Uterus (tissue), 4 donors: ENCODE data around the gene PRR27. TPM values are rescaled to one million over a fixed set of nuclear protein-coding genes. Genes with fewer than 3 reads are reported as not detected.

Experiments
- DNase-seq, 2 donors: peaks; one replicate each; pipeline ENCODE4 v3.0.0-alpha.2; 2019 to 2020
- H3K27ac ChIP-seq, 2 donors: fragments of 200-600 bp; sonication (generic); 1 replicate in 1 of 2; 2 replicates in 1 of 2; pipeline ENCODE4 v1.5.1; 2016 to 2018
- H3K27me3 ChIP-seq, 2 donors: fragments of 200-600 bp; sonication (generic); one replicate each; pipeline ENCODE4 v1.5.1; 2018 to 2019; ENCODE audit warnings: control low read depth in 1 of 2
- H3K36me3 ChIP-seq, 2 donors: fragments of 200-600 bp; sonication (generic); one replicate each; pipeline ENCODE4 v1.5.1; 2019; ENCODE audit warnings: control low read depth in 1 of 2
- H3K4me1 ChIP-seq, 2 donors: fragments of 200-600 bp; sonication (generic); one replicate each; pipeline ENCODE4 v1.5.1; 2018 to 2019; ENCODE audit warnings: control low read depth in 1 of 2
- H3K4me3 ChIP-seq, 2 donors: fragments of 200-600 bp; sonication (generic); 1 replicate in 1 of 2; 2 replicates in 1 of 2; pipeline ENCODE4 v1.5.1; 2018 to 2019; ENCODE audit warnings: mild to moderate bottlenecking in 1 of 2
- H3K9me3 ChIP-seq, 2 donors: fragments of 200-600 bp; sonication (generic); one replicate each; pipeline ENCODE4 v1.5.1; 2019; ENCODE audit warnings: control low read depth in 1 of 2
- CTCF ChIP-seq, 4 experiments: fragments of 200-600 bp in 2 of 4; fragments of 450-650 bp in 2 of 4; sonication (generic) in 2 of 4; IDR thresholded peaks; one replicate each; pipeline ENCODE4 v1.5.1; 2016 to 2019; ENCODE audit warnings: antibody characterized with exemption in 4 of 4, mild to moderate bottlenecking in 2 of 4, moderate library complexity in 1 of 4
- POLR2A ChIP-seq, 2 donors: fragments of 450-650 bp; IDR thresholded peaks; one replicate each; pipeline ENCODE4 v1.6.1; 2016; ENCODE audit warnings: antibody characterized with exemption in 2 of 2, mild to moderate bottlenecking in 1 of 2, moderate library complexity in 1 of 2
- intact Hi-C: fragments of 100-400 bp; cut with DNase I; formaldehyde crosslinking; loops from one replicate; pipeline ENCODE4 v1.15.1; 2023; ENCODE audit warnings: low total_unique reads
- total RNA-seq, 4 donors: library from RNA; depleted of rRNA in 3 of 4; stranded (reverse); fragments of >200 nt in 3 of 4; gene quantifications; one replicate each; pipeline versions ENCODE4 v1.1.0 to v1.2.4, GENCODE V29; 2014 to 2023
- donor health status: DM: yes; HTN: yes; CAD: no.

PRR27 gene
- not detected for total RNA-seq

DNA sequence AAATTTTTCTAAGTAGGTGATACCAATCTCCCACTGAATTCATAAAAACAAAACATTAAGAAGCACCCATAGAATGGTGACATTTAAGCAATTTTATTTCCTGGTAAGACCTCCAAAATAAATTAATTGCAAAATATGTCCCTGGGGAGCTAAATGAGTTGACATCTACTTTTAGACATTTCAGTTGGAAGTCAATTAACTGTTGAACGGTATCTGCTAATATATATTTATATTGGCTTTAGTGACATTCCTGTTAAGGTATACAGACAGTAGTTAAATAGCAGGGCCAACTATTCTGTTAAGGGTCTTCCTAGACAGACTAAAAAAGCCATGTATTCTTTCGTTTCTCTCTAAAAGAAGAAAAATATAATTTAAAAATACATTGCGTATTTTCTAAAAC is at the start of gene PRR27:
Gene PRR27 (plus strand): TSS at position 301 of the 400 bp plus-strand sequence. CDS start 139 bp downstream, outside the sequence.
- no peak for TF ChIP-seq POLR2A (IDR thresholded peaks at IDR 0.05)
- TF ChIP-seq CTCF (IDR thresholded peaks at IDR 0.05) = no peak
- no peak within 1 kb of the TSS for H3K4me3 ChIP-seq
- H3K36me3 ChIP-seq = no peaks in the 10 kb centered on the region
- intact Hi-C loops = no loop called here
- no peaks in the 10 kb centered on the region for H3K27me3 ChIP-seq
- no peaks in the 10 kb centered on the region for H3K4me1 ChIP-seq
- H3K27ac ChIP-seq = no peak within 1 kb of the TSS
- DNase-seq = no peak
- H3K9me3 ChIP-seq = no peaks in the 10 kb centered on the region

- no peaks in the 10 kb centered on the region for H3K4me1 ChIP-seq
- H3K9me3 ChIP-seq = no peaks in the 10 kb centered on the region
- intact Hi-C loops = no loop called here
- no peak for DNase-seq
- TF ChIP-seq POLR2A (IDR thresholded peaks at IDR 0.05) (no peak), CTCF (IDR thresholded peaks at IDR 0.05) (no peak)
- H3K4me3 ChIP-seq = no peak overlapping the region
- H3K36me3 ChIP-seq = no peaks in the 10 kb centered on the region
- H3K27ac ChIP-seq = no peak overlapping the region
- H3K27me3 ChIP-seq = no peaks in the 10 kb centered on the region
These were observed 43.1 kb upstream of the PRR27 start for GRCh38 chr4:70110917-70111316.

- TF ChIP-seq POLR2A (IDR thresholded peaks at IDR 0.05) (no peak), CTCF (IDR thresholded peaks at IDR 0.05) (no peak)
- H3K36me3 ChIP-seq = no peaks in the 10 kb centered on the region
- H3K4me1 ChIP-seq = no peaks in the 10 kb centered on the region
- no peaks in the 10 kb centered on the region for H3K27me3 ChIP-seq
- no peak overlapping the region for H3K4me3 ChIP-seq
- intact Hi-C loops = no loop called here
- no peak overlapping the region for H3K27ac ChIP-seq
- no peak for DNase-seq
- no peaks in the 10 kb centered on the region for H3K9me3 ChIP-seq
These were observed 40.4 kb upstream of the PRR27 start for GRCh38 chr4:70113656-70114055.

DNA sequence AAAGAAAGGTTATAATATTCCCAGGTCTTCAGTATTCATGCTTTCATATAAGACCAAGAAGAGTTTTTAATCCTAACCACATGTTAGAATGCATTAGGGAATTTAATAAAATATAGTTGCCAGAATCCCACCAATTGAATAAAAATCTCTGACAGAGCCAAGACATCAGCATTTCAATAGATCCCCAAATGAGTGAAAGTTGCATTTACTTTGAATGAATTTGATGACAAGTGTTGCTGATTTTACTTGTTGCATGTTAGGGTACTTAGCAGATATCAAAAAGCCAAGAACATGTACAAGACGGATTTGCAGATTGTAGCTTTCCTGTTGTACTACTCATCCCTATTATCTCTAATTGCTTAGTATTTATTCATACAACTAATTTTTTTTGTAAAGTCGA is 39.9 kb upstream of the PRR27 start:
- H3K27me3 ChIP-seq = no peaks in the 10 kb centered on the region
- no peaks in the 10 kb centered on the region for H3K36me3 ChIP-seq
- no peak overlapping the region for H3K27ac ChIP-seq
- intact Hi-C loops = no loop called here
- H3K4me3 ChIP-seq = no peak overlapping the region
- no peak for TF ChIP-seq CTCF (IDR thresholded peaks at IDR 0.05)
- no peak for TF ChIP-seq POLR2A (IDR thresholded peaks at IDR 0.05)
- no peaks in the 10 kb centered on the region for H3K9me3 ChIP-seq
- no peak for DNase-seq
- no peaks in the 10 kb centered on the region for H3K4me1 ChIP-seq

DNA sequence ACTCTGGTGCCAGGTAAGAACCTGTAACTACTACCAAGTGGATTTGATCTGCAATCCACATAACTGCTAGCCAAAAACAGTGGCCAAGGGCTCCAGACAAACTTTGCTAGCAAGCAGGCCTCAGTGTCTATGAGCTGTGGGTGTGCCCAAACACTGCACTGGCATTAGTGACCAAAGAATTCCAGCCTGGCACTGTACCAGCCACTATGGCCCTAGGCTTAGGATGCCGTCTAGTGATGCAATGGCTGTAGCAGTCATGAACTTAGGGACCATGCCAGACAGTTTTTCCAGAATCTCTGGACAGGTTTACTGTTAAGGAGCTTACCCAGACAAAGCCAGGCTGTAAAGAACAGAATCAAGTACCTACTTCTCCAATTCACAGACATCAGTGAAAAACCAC is 33.7 kb upstream of the PRR27 start:
- H3K4me1 ChIP-seq = no peaks in the 10 kb centered on the region
- H3K27ac ChIP-seq = no peak overlapping the region
- no peak overlapping the region for H3K4me3 ChIP-seq

More for the DNA sequence above, 33.7 kb upstream of the PRR27 start:
- TF ChIP-seq CTCF (IDR thresholded peaks at IDR 0.05) = no peak
- TF ChIP-seq POLR2A (IDR thresholded peaks at IDR 0.05) = no peak
- no peak for DNase-seq
- no peaks in the 10 kb centered on the region for H3K9me3 ChIP-seq
- intact Hi-C loops = no loop called here
- no peaks in the 10 kb centered on the region for H3K27me3 ChIP-seq
- H3K36me3 ChIP-seq = no peaks in the 10 kb centered on the region
